CD14-positive monocyte (primary cell): ENCODE data around the gene SUPT7L. TPM values are rescaled to one million over a fixed set of nuclear protein-coding genes. Genes with fewer than 3 reads are reported as not detected.

Source experiments
- DNase-seq, 3 donors: peaks; one replicate each; pipeline ENCODE4 v3.0.0-alpha.2; 2011 to 2022
- H2AFZ ChIP-seq: 2 replicates; pipeline ENCODE4 v1.6.0; 2012; ENCODE audit warnings: mild to moderate bottlenecking, low read depth, low read length, inconsistent platforms; ENCODE audit not compliant: insufficient read depth, poor library complexity, severe bottlenecking
- H3K27ac ChIP-seq, 2 donors: 1 replicate in 1 of 2; 2 replicates in 1 of 2; pipeline ENCODE4 v1.5.1; 2012 to 2013; ENCODE audit warnings: low read length in 2 of 2, control low read depth in 1 of 2, inconsistent platforms in 1 of 2, low read depth in 1 of 2, mild to moderate bottlenecking in 1 of 2
- H3K27me3 ChIP-seq, 2 donors: one replicate each; pipeline versions ENCODE4 v1.6.0 to v1.6.1; 2011 to 2013; ENCODE audit warnings: low read length in 2 of 2; ENCODE audit not compliant: control insufficient read depth in 2 of 2, insufficient read depth in 2 of 2
- H3K36me3 ChIP-seq, 2 donors: replicated peaks in 1 of 2; 1 replicate in 1 of 2; 2 replicates in 1 of 2; pipeline versions ENCODE4 v1.5.1 to v1.6.1; 2012 to 2013; ENCODE audit warnings: low read length in 2 of 2, control low read depth in 1 of 2, inconsistent platforms in 1 of 2, mild to moderate bottlenecking in 1 of 2; ENCODE audit not compliant: insufficient read depth in 2 of 2, control insufficient read depth in 1 of 2
- H3K4me1 ChIP-seq, 2 donors: 1 replicate in 1 of 2; 2 replicates in 1 of 2; pipeline versions ENCODE4 v1.5.1 to v1.6.1; 2012 to 2013; ENCODE audit warnings: low read length in 2 of 2, control low read depth in 1 of 2, inconsistent platforms in 1 of 2, mild to moderate bottlenecking in 1 of 2, moderate library complexity in 1 of 2; ENCODE audit not compliant: insufficient read depth in 2 of 2, control insufficient read depth in 1 of 2
- H3K4me2 ChIP-seq: replicated peaks from 2 replicates; pipeline ENCODE3; 2012; ENCODE audit warnings: low read length, moderate library complexity, mild to moderate bottlenecking; ENCODE audit not compliant: poor library complexity, severe bottlenecking; ENCODE audit errors: extremely low read depth
- H3K4me3 ChIP-seq, 3 experiments: fragments of 200-600 bp in 1 of 3; sonication (generic) in 1 of 3; replicated peaks in 1 of 3; 1 replicate in 2 of 3; 2 replicates in 1 of 3; pipeline ENCODE4 v1.5.1; 2011 to 2013; ENCODE audit warnings: low read length in 3 of 3, mild to moderate bottlenecking in 3 of 3, control low read depth in 2 of 3, low read depth in 2 of 3, inconsistent platforms in 1 of 3, moderate library complexity in 1 of 3
- H3K79me2 ChIP-seq: 2 replicates; pipeline ENCODE4 v1.6.0; 2012; ENCODE audit warnings: mild to moderate bottlenecking, control low read depth, inconsistent platforms, low read length, moderate library complexity; ENCODE audit not compliant: insufficient read depth
- H3K9ac ChIP-seq: 2 replicates; pipeline ENCODE4 v1.6.0; 2017; ENCODE audit warnings: low read length, mild to moderate bottlenecking; ENCODE audit not compliant: insufficient read depth, poor library complexity, severe bottlenecking
- H3K9me3 ChIP-seq, 2 donors: replicated peaks in 1 of 2; 1 replicate in 1 of 2; 2 replicates in 1 of 2; pipeline versions ENCODE4 v1.5.1 to v1.6.1; 2012 to 2013; ENCODE audit warnings: low read length in 2 of 2, control low read depth in 1 of 2; ENCODE audit not compliant: control insufficient read depth in 1 of 2, insufficient read depth in 1 of 2
- H4K20me1 ChIP-seq: 2 replicates; pipeline ENCODE4 v1.6.0; 2012; ENCODE audit warnings: mild to moderate bottlenecking, low read length, control low read depth, moderate library complexity; ENCODE audit not compliant: insufficient read depth
- H3K27ac Mint-ChIP-seq, 7 donors: one replicate each; pipeline ENCODE4 v1.8.0; 2020; ENCODE audit warnings: mild to moderate bottlenecking in 7 of 7, mixed read lengths in 7 of 7, moderate library complexity in 6 of 7, inconsistent platforms in 2 of 7
- H3K27me3 Mint-ChIP-seq, 3 donors: one replicate each; pipeline ENCODE4 v1.8.0; 2021 to 2022; ENCODE audit warnings: low read depth in 3 of 3, mild to moderate bottlenecking in 3 of 3, mixed read lengths in 3 of 3, moderate library complexity in 3 of 3, inconsistent platforms in 1 of 3
- H3K36me3 Mint-ChIP-seq, 2 donors: one replicate each; pipeline ENCODE4 v1.8.0; 2020; ENCODE audit warnings: mixed read lengths in 2 of 2, inconsistent platforms in 1 of 2, mild to moderate bottlenecking in 1 of 2
- H3K4me1 Mint-ChIP-seq: one replicate; pipeline ENCODE4 v1.8.0; 2020; ENCODE audit warnings: mild to moderate bottlenecking, mixed read lengths
- H3K4me3 Mint-ChIP-seq, 2 donors: one replicate each; pipeline ENCODE4 v1.8.0; 2020; ENCODE audit warnings: mild to moderate bottlenecking in 2 of 2, mixed read lengths in 2 of 2, moderate library complexity in 1 of 2
- H3K9me3 Mint-ChIP-seq, 7 donors: one replicate each; pipeline ENCODE4 v1.8.0; 2020 to 2022; ENCODE audit warnings: mixed read lengths in 7 of 7, mild to moderate bottlenecking in 6 of 7, moderate library complexity in 6 of 7, inconsistent platforms in 2 of 7
- WGBS: methylation state at CpG from one replicate; pipeline ENCODE4 v1.1.5; 2013; ENCODE audit warnings: missing lambda C conversion rate; ENCODE audit not compliant: insufficient coverage; 5-methylcytosine and 5-hydroxymethylcytosine counted together
- intact Hi-C, 2 donors: fragments of 100-400 bp; cut with micrococcal nuclease; formaldehyde crosslinking; loops; one replicate each; pipeline versions ENCODE4 v1.15.0 to v1.15.1; 2023
- polyA plus RNA-seq, 3 donors: library from polyadenylated mRNA; depleted of rRNA in 1 of 3; unstranded in 2 of 3; stranded (reverse) in 1 of 3; fragments of 300-500 nt in 2 of 3; fragments of >200 nt in 1 of 3; fragmentation: Illumina TruSeq in 2 of 3; gene quantifications; 1 replicate in 2 of 3; 2 replicates in 1 of 3; pipeline ENCODE4 v1.2.3, GENCODE V29; 2012 to 2021
- TF ChIP-seq, protein P1 (sequence below): fragments of 200-600 bp; IDR thresholded peaks from one replicate; pipeline ENCODE4 v1.8.0; 2022; ENCODE audit warnings: antibody characterized with exemption, mild to moderate bottlenecking

The SUPT7L gene
- polyA plus RNA-seq, 3 donors = 10.7 to 59.0 (median 12.2) TPM

DNA sequence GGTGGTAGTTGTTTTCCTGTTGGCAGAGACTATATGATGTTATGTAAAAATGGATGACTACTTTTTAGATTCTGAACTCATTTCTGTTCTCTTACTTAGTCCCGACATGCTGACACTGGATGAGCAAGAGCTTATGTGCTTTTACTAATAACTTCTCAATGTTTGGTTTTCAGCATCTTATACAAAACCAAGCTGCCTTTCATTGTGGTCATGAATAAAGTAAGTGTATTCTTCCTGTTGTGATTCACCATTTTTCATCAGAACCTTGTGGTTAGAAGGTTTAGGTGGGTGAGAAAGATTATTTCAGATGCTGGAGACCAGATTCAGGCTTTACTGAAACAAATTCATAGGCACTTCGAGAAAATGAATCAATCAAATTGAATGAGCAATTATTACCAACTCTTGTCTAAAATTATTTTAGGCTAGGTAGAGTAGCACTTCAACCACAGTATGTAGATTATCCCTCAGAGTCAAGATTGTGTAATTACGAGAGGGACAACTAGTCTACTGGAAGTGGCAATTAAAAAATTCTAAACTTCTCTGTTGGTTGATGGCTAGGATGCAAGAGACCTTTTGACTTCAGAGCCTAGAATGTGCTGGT lies 25.3 kb downstream of the SUPT7L start:
- Histone ChIP-seq H3K4me2 (no peak overlapping the region), H3K4me3 (no peak overlapping the region), H3K27ac (no peak overlapping the region), H3K36me3 (peaks cover 92 to 95% of the 10 kb centered on the region in 2 donors), H3K4me1 (no peaks in the 10 kb centered on the region), H3K27me3 (no peaks in the 10 kb centered on the region), H3K79me2 (no peaks in the 10 kb centered on the region), H4K20me1 (no peaks in the 10 kb centered on the region), H3K9me3 (no peaks in the 10 kb centered on the region), H2AFZ (no peak overlapping the region), H3K9ac (no peak overlapping the region)
- no peak for DNase-seq
- H3K4me1 Mint-ChIP-seq = no peaks in the 10 kb centered on the region
- H3K36me3 Mint-ChIP-seq = peaks cover 76 to 89% of the 10 kb centered on the region in 2 donors
- peak overlapping the region in 2 of 7 donors; percentile 12 to 75 for H3K27ac Mint-ChIP-seq
- no peaks in the 10 kb centered on the region for H3K27me3 Mint-ChIP-seq
- H3K4me3 Mint-ChIP-seq = no peak overlapping the region
- no CpG with 5 or more reads among the region's 3 CpGs for WGBS
- intact Hi-C loops = no loop called here
- no peaks in the 10 kb centered on the region for H3K9me3 Mint-ChIP-seq
- TF ChIP-seq, protein P1, sequence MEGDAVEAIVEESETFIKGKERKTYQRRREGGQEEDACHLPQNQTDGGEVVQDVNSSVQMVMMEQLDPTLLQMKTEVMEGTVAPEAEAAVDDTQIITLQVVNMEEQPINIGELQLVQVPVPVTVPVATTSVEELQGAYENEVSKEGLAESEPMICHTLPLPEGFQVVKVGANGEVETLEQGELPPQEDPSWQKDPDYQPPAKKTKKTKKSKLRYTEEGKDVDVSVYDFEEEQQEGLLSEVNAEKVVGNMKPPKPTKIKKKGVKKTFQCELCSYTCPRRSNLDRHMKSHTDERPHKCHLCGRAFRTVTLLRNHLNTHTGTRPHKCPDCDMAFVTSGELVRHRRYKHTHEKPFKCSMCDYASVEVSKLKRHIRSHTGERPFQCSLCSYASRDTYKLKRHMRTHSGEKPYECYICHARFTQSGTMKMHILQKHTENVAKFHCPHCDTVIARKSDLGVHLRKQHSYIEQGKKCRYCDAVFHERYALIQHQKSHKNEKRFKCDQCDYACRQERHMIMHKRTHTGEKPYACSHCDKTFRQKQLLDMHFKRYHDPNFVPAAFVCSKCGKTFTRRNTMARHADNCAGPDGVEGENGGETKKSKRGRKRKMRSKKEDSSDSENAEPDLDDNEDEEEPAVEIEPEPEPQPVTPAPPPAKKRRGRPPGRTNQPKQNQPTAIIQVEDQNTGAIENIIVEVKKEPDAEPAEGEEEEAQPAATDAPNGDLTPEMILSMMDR = no peak

DNA sequence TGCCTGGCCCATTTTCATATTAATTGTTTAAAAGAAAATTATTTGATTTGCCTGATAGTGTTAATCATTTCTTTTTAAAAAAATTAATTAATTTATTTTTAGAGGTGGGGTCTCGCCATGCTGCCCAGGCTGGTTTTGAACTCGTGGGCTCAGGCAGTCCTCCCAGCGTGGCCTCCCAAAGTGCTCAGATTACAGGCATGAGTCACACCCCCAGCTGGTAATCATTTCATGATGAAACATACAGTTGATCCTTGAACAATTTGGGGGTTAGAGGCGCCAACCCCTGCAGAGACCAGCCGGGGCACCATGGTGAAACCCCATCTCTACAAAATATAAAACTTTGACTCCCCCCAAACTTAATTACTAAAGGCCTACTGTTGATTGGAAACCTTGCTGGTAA lies 26.6 kb downstream of the SUPT7L start:
- Histone ChIP-seq H3K27ac (no peak overlapping the region), H3K4me1 (no peaks in the 10 kb centered on the region), H4K20me1 (no peaks in the 10 kb centered on the region), H3K4me3 (no peak overlapping the region), H3K36me3 (peaks cover 95 to 98% of the 10 kb centered on the region in 2 donors), H3K4me2 (no peak overlapping the region), H3K79me2 (peaks cover 3% of the 10 kb centered on the region), H3K9me3 (no peaks in the 10 kb centered on the region), H2AFZ (no peak overlapping the region), H3K27me3 (no peaks in the 10 kb centered on the region), H3K9ac (no peak overlapping the region)
- no peak for DNase-seq
- intact Hi-C loops = no loop called here
- TF ChIP-seq, protein P1 = no peak
- Mint-ChIP-seq H3K4me1 (no peaks in the 10 kb centered on the region), H3K27ac (peak overlapping the region in 1 of 7 donors; percentile 31), H3K4me3 (no peak overlapping the region), H3K36me3 (peaks cover 75 to 87% of the 10 kb centered on the region in 2 donors), H3K27me3 (no peaks in the 10 kb centered on the region), H3K9me3 (no peaks in the 10 kb centered on the region)
- 83% methylated on average over 1 of the region's 5 CpGs for WGBS
